Measurements from ENCODE around the gene CCNJL. TPM values are rescaled to one million over a fixed set of nuclear protein-coding genes. Genes with fewer than 3 reads are reported as not detected.

Gene CCNJL
- total RNA-seq, 1 donor from 2014 or later, result 9.4 TPM

- no peak overlapping the region for H3K27ac ChIP-seq
- no peak overlapping the region for H3K4me3 ChIP-seq
- H3K9me3 Mint-ChIP-seq, result no peaks in the 10 kb centered on the region
- no peaks in the 10 kb centered on the region for H3K4me1 ChIP-seq
- no peak overlapping the region for H2AFZ ChIP-seq (replicated peaks)
- no peaks in the 10 kb centered on the region for H4K20me1 ChIP-seq (ENCODE audit: low read depth)
- peaks cover 21% of the 10 kb centered on the region for H3K4me1 Mint-ChIP-seq
- no peak overlapping the region for H3K9ac ChIP-seq
- no peak for TF ChIP-seq EZH2 (IDR thresholded peaks at IDR 0.05)
- TF ChIP-seq EZH2phosphoT487 (IDR thresholded peaks at IDR 0.05), result no peak
- TF ChIP-seq CTCF (IDR thresholded peaks at IDR 0.05), result no peak
- no peak for DNase-seq (ENCODE audit: low spot score)
- H3K27me3 Mint-ChIP-seq (ENCODE audit: insufficient read depth, low read depth), result peaks cover 14% of the 10 kb centered on the region
- H3K79me2 ChIP-seq (ENCODE audit: low read depth), result no peaks in the 10 kb centered on the region
- no peaks in the 10 kb centered on the region for H3K9me3 ChIP-seq (ENCODE audit: low read depth)
- no peaks in the 10 kb centered on the region for H3K36me3 ChIP-seq
- peaks cover 4% of the 10 kb centered on the region for H3F3A ChIP-seq (ENCODE audit: low read depth)
- H3K4me2 ChIP-seq, result no peak overlapping the region
- no peaks in the 10 kb centered on the region for H3K36me3 Mint-ChIP-seq
- no peaks in the 10 kb centered on the region for H3K27me3 ChIP-seq
- H3K27ac Mint-ChIP-seq, result peak overlapping the region; percentile 46
- H3K4me3 Mint-ChIP-seq, result no peak overlapping the region
Observed at GRCh38 chr5:160242145-160242544, 70.2 kb downstream of the CCNJL start.

GRCh38 chr5:160240350-160240749, 72.0 kb downstream of the CCNJL start:
- Histone ChIP-seq H3K9me3 (ENCODE audit: low read depth) (no peaks in the 10 kb centered on the region), H3K27me3 (no peaks in the 10 kb centered on the region), H4K20me1 (ENCODE audit: low read depth) (no peaks in the 10 kb centered on the region), H3K79me2 (ENCODE audit: low read depth) (no peaks in the 10 kb centered on the region), H3K9ac (no peak overlapping the region), H2AFZ (replicated peaks) (no peak overlapping the region), H3K36me3 (no peaks in the 10 kb centered on the region), H3K4me1 (no peaks in the 10 kb centered on the region), H3K27ac (no peak overlapping the region), H3F3A (ENCODE audit: low read depth) (peaks cover 7% of the 10 kb centered on the region), H3K4me3 (no peak overlapping the region), H3K4me2 (no peak overlapping the region)
- Mint-ChIP-seq H3K9me3 (no peaks in the 10 kb centered on the region), H3K36me3 (no peaks in the 10 kb centered on the region), H3K4me3 (no peak overlapping the region), H3K27me3 (ENCODE audit: insufficient read depth, low read depth) (peaks cover 14% of the 10 kb centered on the region), H3K4me1 (peaks cover 20% of the 10 kb centered on the region), H3K27ac (no peak overlapping the region)
- TF ChIP-seq EZH2phosphoT487 (IDR thresholded peaks at IDR 0.05), result no peak
- no peak for TF ChIP-seq CTCF (IDR thresholded peaks at IDR 0.05)
- TF ChIP-seq EZH2 (IDR thresholded peaks at IDR 0.05), result no peak
- no peak for DNase-seq (ENCODE audit: low spot score)

- H3K9me3 ChIP-seq (ENCODE audit: low read depth), result no peaks in the 10 kb centered on the region
- no peak overlapping the region for H2AFZ ChIP-seq (replicated peaks)
- no peak for DNase-seq (ENCODE audit: low spot score)
- no peak overlapping the region for H3K9ac ChIP-seq
- no peak for TF ChIP-seq CTCF (IDR thresholded peaks at IDR 0.05)
- no peak for TF ChIP-seq EZH2 (IDR thresholded peaks at IDR 0.05)
- TF ChIP-seq EZH2phosphoT487 (IDR thresholded peaks at IDR 0.05), result no peak
- no peaks in the 10 kb centered on the region for H3K36me3 Mint-ChIP-seq
- H3K27ac Mint-ChIP-seq, result no peak overlapping the region
- H3K27me3 Mint-ChIP-seq (ENCODE audit: insufficient read depth, low read depth), result peaks cover 14% of the 10 kb centered on the region
- no peaks in the 10 kb centered on the region for H3K9me3 Mint-ChIP-seq
- H3K4me1 Mint-ChIP-seq, result peaks cover 16% of the 10 kb centered on the region
- peaks cover 7% of the 10 kb centered on the region for H3F3A ChIP-seq (ENCODE audit: low read depth)
- no peaks in the 10 kb centered on the region for H3K27me3 ChIP-seq
- H3K4me3 ChIP-seq, result no peak overlapping the region
- H3K79me2 ChIP-seq (ENCODE audit: low read depth), result no peaks in the 10 kb centered on the region
- no peak overlapping the region for H3K27ac ChIP-seq
- H3K4me2 ChIP-seq, result no peak overlapping the region
- no peak overlapping the region for H3K4me3 Mint-ChIP-seq
- no peaks in the 10 kb centered on the region for H3K36me3 ChIP-seq
- H3K4me1 ChIP-seq, result no peaks in the 10 kb centered on the region
- no peaks in the 10 kb centered on the region for H4K20me1 ChIP-seq (ENCODE audit: low read depth)
Observed at GRCh38 chr5:160237571-160238093, 74.7 kb downstream of the CCNJL start.
